ENCODE measurements around the gene PIGN. TPM values are rescaled to one million over a fixed set of nuclear protein-coding genes. Genes with fewer than 3 reads are reported as not detected.

The PIGN gene
- total and polyA plus RNA-seq, 2 donors (not counting 3 experiments of a cell fraction or from before 2014, with no cell fraction given) = 13.7 to 26.1 TPM

DNA sequence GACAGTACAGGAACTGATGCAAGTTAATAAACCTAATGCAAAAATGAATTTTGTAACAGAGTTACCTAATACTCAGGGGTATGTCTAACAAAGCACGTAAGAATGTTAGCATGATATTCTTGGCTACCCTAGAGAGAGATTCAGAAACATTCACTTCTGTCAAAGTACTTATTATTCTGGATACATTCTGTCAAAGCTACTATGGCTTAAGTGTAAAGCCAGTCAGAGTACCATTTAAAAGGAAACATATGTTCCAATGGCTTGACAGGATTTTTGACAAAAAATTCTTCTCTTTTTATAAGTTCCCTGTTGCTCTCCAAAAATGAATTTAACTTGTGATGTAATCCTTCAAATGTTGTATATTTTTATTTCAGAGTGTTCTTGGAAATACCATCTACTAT, 85.5 kb downstream of the PIGN start:
- Histone ChIP-seq H3K4me2 (ENCODE audit: insufficient read depth, low read length) (no peak overlapping the region), H3K9me1 (replicated peaks; ENCODE audit: control insufficient read depth, extremely low read depth, insufficient read depth, low read length) (no peaks in the 10 kb centered on the region), H3K9me3 (replicated peaks; ENCODE audit: control insufficient read depth, insufficient read depth, low read length) (no peaks in the 10 kb centered on the region), H3K27ac (ENCODE audit: insufficient read depth, low read depth, low read length) (no peak overlapping the region), H3K79me2 (ENCODE audit: control insufficient read depth, insufficient read depth, low read length) (no peaks in the 10 kb centered on the region), H3K27me3 (ENCODE audit: control insufficient read depth in 2 of 2, insufficient read depth in 2 of 2, low read length in 2 of 2) (no peaks in the 10 kb centered on the region), H4K20me1 (replicated peaks; ENCODE audit: control insufficient read depth, extremely low read depth, insufficient read depth, low read length) (no peaks in the 10 kb centered on the region), H3K4me3 (replicated peaks in 1 of 3; ENCODE audit: insufficient read depth in 1 of 3, low read depth in 1 of 3, low read length in 3 of 3) (no peak overlapping the region), H2AFZ (ENCODE audit: low read depth, low read length) (no peak overlapping the region), H3K36me3 (ENCODE audit: control insufficient read depth in 2 of 2, extremely low read depth in 1 of 2, insufficient read depth in 2 of 2, low read length in 2 of 2) (no peaks in the 10 kb centered on the region), H3K4me1 (ENCODE audit: control insufficient read depth, extremely low read depth, insufficient read depth, low read length) (peaks cover 18% of the 10 kb centered on the region), H3K9ac (replicated peaks; ENCODE audit: extremely low read depth, insufficient read depth, low read length) (no peak overlapping the region)
- no peak for FAIRE-seq
- TF ChIP-seq, protein P1, sequence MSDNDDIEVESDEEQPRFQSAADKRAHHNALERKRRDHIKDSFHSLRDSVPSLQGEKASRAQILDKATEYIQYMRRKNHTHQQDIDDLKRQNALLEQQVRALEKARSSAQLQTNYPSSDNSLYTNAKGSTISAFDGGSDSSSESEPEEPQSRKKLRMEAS (IDR thresholded peaks at IDR 0.05; ENCODE audit: insufficient read depth, insufficient read length) = no peak
- ChIA-PET CTCF (interaction anchor here (1.3 kb wide), 1 partner anchor 17 kb away, joined by 3 read pairs; no protein-coding TSS in a partner anchor), POLR2A (no interaction called here)
- dilution Hi-C loops (cut with MboI; ENCODE audit: extremely low pct_ligation_motif_present, low sequenced_read_pairs) = no loop called here
- no TSS peak for BruUV-seq (replicated peaks)
- intact Hi-C loops (cut with micrococcal nuclease) = no loop called here
- no peak for DNase-seq (ENCODE audit: low read depth, low spot score)

DNA sequence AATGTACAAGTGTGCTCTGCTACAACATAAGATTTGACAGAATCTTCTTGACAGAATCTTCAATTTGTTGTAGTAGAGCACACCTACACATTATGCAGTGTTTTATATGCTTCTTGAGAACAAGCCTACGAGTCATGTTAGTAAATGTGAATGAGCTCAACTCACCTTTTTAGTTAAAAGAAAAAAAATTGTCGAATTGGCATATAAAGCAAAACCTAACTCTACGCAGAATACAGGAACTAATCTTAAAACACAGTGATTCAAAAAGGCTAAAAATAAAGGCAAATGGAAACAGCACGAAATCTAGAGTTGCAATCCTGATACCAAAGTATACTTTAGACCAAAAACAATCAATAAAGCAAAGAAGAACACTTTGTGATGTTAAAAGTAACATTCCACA, 87.9 kb downstream of the PIGN start:
- no peaks in the 10 kb centered on the region for H3K9me1 ChIP-seq (replicated peaks; ENCODE audit: control insufficient read depth, extremely low read depth, insufficient read depth, low read length)
- no peak overlapping the region for H3K4me3 ChIP-seq (replicated peaks in 1 of 3; ENCODE audit: insufficient read depth in 1 of 3, low read depth in 1 of 3, low read length in 3 of 3)
- H3K9ac ChIP-seq (replicated peaks; ENCODE audit: extremely low read depth, insufficient read depth, low read length) = no peak overlapping the region
- intact Hi-C loops (cut with micrococcal nuclease) (no loop called here), dilution Hi-C loops (cut with MboI; ENCODE audit: extremely low pct_ligation_motif_present, low sequenced_read_pairs) (no loop called here)
- peaks cover 5% of the 10 kb centered on the region for H3K4me1 ChIP-seq (ENCODE audit: control insufficient read depth, extremely low read depth, insufficient read depth, low read length)
- H3K36me3 ChIP-seq (ENCODE audit: control insufficient read depth in 2 of 2, extremely low read depth in 1 of 2, insufficient read depth in 2 of 2, low read length in 2 of 2) = no peaks in the 10 kb centered on the region
- H3K9me3 ChIP-seq (replicated peaks; ENCODE audit: control insufficient read depth, insufficient read depth, low read length) = no peaks in the 10 kb centered on the region
- no peak for TF ChIP-seq EZH2 (IDR thresholded peaks at IDR 0.05; ENCODE audit: borderline replicate concordance, low read depth, low read length, severe bottlenecking)
- no peak for TF ChIP-seq GATA2 (IDR thresholded peaks at IDR 0.05; ENCODE audit: insufficient read depth, insufficient read length, low read depth, low read length)
- TF ChIP-seq, protein P2, sequence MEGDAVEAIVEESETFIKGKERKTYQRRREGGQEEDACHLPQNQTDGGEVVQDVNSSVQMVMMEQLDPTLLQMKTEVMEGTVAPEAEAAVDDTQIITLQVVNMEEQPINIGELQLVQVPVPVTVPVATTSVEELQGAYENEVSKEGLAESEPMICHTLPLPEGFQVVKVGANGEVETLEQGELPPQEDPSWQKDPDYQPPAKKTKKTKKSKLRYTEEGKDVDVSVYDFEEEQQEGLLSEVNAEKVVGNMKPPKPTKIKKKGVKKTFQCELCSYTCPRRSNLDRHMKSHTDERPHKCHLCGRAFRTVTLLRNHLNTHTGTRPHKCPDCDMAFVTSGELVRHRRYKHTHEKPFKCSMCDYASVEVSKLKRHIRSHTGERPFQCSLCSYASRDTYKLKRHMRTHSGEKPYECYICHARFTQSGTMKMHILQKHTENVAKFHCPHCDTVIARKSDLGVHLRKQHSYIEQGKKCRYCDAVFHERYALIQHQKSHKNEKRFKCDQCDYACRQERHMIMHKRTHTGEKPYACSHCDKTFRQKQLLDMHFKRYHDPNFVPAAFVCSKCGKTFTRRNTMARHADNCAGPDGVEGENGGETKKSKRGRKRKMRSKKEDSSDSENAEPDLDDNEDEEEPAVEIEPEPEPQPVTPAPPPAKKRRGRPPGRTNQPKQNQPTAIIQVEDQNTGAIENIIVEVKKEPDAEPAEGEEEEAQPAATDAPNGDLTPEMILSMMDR (IDR thresholded peaks at IDR 0.05; ENCODE audit: extremely low read depth in 1 of 2, insufficient read depth in 1 of 2, low read depth in 1 of 2, low read length in 2 of 2) = no peak
- TF ChIP-seq, protein P1 (IDR thresholded peaks at IDR 0.05; ENCODE audit: insufficient read depth, insufficient read length) = no peak
- no peak for TF ChIP-seq POLR2A (IDR thresholded peaks at IDR 0.05; ENCODE audit: low read depth, low read length)
- no peak for TF ChIP-seq MYC (IDR thresholded peaks at IDR 0.05; ENCODE audit: low read depth, low read length)
- no peak for TF ChIP-seq FOS (IDR thresholded peaks at IDR 0.05; ENCODE audit: borderline replicate concordance, insufficient read depth, low read length)
- no peak for TF ChIP-seq POLR2AphosphoS5 (IDR thresholded peaks at IDR 0.05; ENCODE audit: insufficient read depth, low read depth, low read length)
- no peak for TF ChIP-seq JUN (IDR thresholded peaks at IDR 0.05; ENCODE audit: borderline replicate concordance, insufficient read depth, insufficient read length, low read depth)
- POLR2A ChIA-PET = no interaction called here
- H3K27ac ChIP-seq (ENCODE audit: insufficient read depth, low read depth, low read length) = no peak overlapping the region
- H3K27me3 ChIP-seq (ENCODE audit: control insufficient read depth in 2 of 2, insufficient read depth in 2 of 2, low read length in 2 of 2) = no peaks in the 10 kb centered on the region
- no peak overlapping the region for H2AFZ ChIP-seq (ENCODE audit: low read depth, low read length)
- no peaks in the 10 kb centered on the region for H3K79me2 ChIP-seq (ENCODE audit: control insufficient read depth, insufficient read depth, low read length)
- H3K4me2 ChIP-seq (ENCODE audit: insufficient read depth, low read length) = no peak overlapping the region
- BruUV-seq (replicated peaks) = no TSS peak
- DNase-seq (ENCODE audit: low read depth, low spot score) = no peak
- no peaks in the 10 kb centered on the region for H4K20me1 ChIP-seq (replicated peaks; ENCODE audit: control insufficient read depth, extremely low read depth, insufficient read depth, low read length)
- FAIRE-seq = no peak
- CTCF ChIA-PET = no interaction called here

Data from endothelial cell of umbilical vein (primary cell).